Renal pelvis (tissue), 4 donors: ENCODE measurements around the gene MGMT. TPM values are rescaled to one million over a fixed set of nuclear protein-coding genes. Genes with fewer than 3 reads are reported as not detected.

Experiments
- DNase-seq: peaks from one replicate; pipeline ENCODE4 v3.0.0-alpha.2; 2013
- polyA plus RNA-seq, 3 donors: library from polyadenylated mRNA; unstranded; fragments of 120-200 nt; gene quantifications; one replicate each; pipeline ENCODE4 v1.2.1, GENCODE V29; 2013; ENCODE audit not compliant: insufficient read length in 3 of 3

Gene MGMT
- polyA plus RNA-seq, 3 donors: 14.1 to 24.1 (median 21.3) TPM

- DNase-seq: no peak
Observed at GRCh38 chr10:129770286-129770685, 303.2 kb downstream of the MGMT start.

- DNase-seq: no peak
Observed at GRCh38 chr10:129771024-129771423, 304.0 kb downstream of the MGMT start.

- DNase-seq: no peak
Observed at GRCh38 chr10:129771576-129771975, 304.5 kb downstream of the MGMT start.

GRCh38 chr10:129771991-129772431 lies 305.0 kb downstream of the MGMT start:
- DNase-seq: no peak

GRCh38 chr10:129772468-129773358 lies 305.7 kb downstream of the MGMT start:
- no peak for DNase-seq

- DNase-seq: no peak
Observed at GRCh38 chr10:129773359-129773990, 306.4 kb downstream of the MGMT start.

- DNase-seq: no peak
Observed at GRCh38 chr10:129774082-129774735, 307.2 kb downstream of the MGMT start.

- DNase-seq: no peak
Observed at GRCh38 chr10:129774736-129775401, 307.8 kb downstream of the MGMT start.

GRCh38 chr10:129775681-129776080 lies 308.6 kb downstream of the MGMT start:
- no peak for DNase-seq

GRCh38 chr10:129777687-129778086 lies 310.6 kb downstream of the MGMT start:
- no peak for DNase-seq

GRCh38 chr10:129778571-129778970 lies 311.5 kb downstream of the MGMT start:
- DNase-seq: no peak

- no peak for DNase-seq
Observed at GRCh38 chr10:129779126-129780111, 312.4 kb downstream of the MGMT start.

- no peak for DNase-seq
Observed at GRCh38 chr10:129780198-129780597, 313.2 kb downstream of the MGMT start.

GRCh38 chr10:129780901-129781795 lies 314.1 kb downstream of the MGMT start:
- DNase-seq: no peak

GRCh38 chr10:129784291-129784690 lies 317.2 kb downstream of the MGMT start:
- no peak for DNase-seq

GRCh38 chr10:129784891-129785290 lies 317.9 kb downstream of the MGMT start:
- DNase-seq: no peak

GRCh38 chr10:129785536-129785981 lies 318.5 kb downstream of the MGMT start:
- DNase-seq: no peak

- DNase-seq: no peak
Observed at GRCh38 chr10:129786216-129786615, 319.2 kb downstream of the MGMT start.

GRCh38 chr10:129787557-129787956 lies 320.5 kb downstream of the MGMT start:
- no peak for DNase-seq

GRCh38 chr10:129788215-129788614 lies 321.2 kb downstream of the MGMT start:
- DNase-seq: no peak
